Upper lobe of left lung (tissue), 4 donors: ENCODE data around the gene CCT2.

ENCODE experiments used
- POLR2AphosphoS5 ChIP-seq, 2 donors: sonication (generic); formaldehyde crosslinking; IDR thresholded peaks; one replicate each; pipeline ENCODE4 v1.5.1; 2017; ENCODE audit warnings: antibody characterized with exemption in 2 of 2
- TF ChIP-seq, protein P1 (sequence below), 6 experiments: fragments of 450-650 bp in 4 of 6; fragments of 200-600 bp in 2 of 6; sonication (generic) in 2 of 6; IDR thresholded peaks; one replicate each; pipeline ENCODE4 v1.5.1; 2016 to 2019; ENCODE audit warnings: antibody characterized with exemption in 6 of 6

GRCh38 chr12:69566603-69567002, 18.7 kb upstream of the CCT2 start:
- TF ChIP-seq, protein P1, sequence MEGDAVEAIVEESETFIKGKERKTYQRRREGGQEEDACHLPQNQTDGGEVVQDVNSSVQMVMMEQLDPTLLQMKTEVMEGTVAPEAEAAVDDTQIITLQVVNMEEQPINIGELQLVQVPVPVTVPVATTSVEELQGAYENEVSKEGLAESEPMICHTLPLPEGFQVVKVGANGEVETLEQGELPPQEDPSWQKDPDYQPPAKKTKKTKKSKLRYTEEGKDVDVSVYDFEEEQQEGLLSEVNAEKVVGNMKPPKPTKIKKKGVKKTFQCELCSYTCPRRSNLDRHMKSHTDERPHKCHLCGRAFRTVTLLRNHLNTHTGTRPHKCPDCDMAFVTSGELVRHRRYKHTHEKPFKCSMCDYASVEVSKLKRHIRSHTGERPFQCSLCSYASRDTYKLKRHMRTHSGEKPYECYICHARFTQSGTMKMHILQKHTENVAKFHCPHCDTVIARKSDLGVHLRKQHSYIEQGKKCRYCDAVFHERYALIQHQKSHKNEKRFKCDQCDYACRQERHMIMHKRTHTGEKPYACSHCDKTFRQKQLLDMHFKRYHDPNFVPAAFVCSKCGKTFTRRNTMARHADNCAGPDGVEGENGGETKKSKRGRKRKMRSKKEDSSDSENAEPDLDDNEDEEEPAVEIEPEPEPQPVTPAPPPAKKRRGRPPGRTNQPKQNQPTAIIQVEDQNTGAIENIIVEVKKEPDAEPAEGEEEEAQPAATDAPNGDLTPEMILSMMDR (IDR thresholded peaks at IDR 0.05), result no peak
- TF ChIP-seq POLR2AphosphoS5 (IDR thresholded peaks at IDR 0.05), result no peak
